LNCaP clone FGC (cell line): ENCODE results near the gene TMEM120B.

Experiments used
- DNase-seq: peaks from one replicate; pipeline ENCODE4 v3.0.0-alpha.2; 2011; ENCODE audit warnings: low read depth
- H3K4me3 ChIP-seq: 2 replicates; pipeline ENCODE4 v1.5.1; 2011; ENCODE audit warnings: mild to moderate bottlenecking, low read depth, low read length, control low read depth
- CTCF ChIP-seq: IDR thresholded peaks from 2 replicates; pipeline ENCODE4 v1.5.1; 2012; ENCODE audit warnings: mild to moderate bottlenecking; ENCODE audit not compliant: control insufficient read depth, insufficient read depth; ENCODE audit errors: extremely low read depth

Gene TMEM120B

GRCh38 chr12:121793440-121793837 is 80.9 kb downstream of the TMEM120B start, which contains the start of gene RHOF:
TSS of gene RHOF (minus strand) at chr12:121793688. CDS start at chr12:121793633, 55 bp downstream.
- no peak for TF ChIP-seq CTCF
- H3K4me3 ChIP-seq = peak within 1 kb of the TSS; percentile 68
- no peak for DNase-seq

- DNase-seq = peak; percentile 70
- peak overlapping the region; percentile 68 for H3K4me3 ChIP-seq
- peak; percentile 99 for TF ChIP-seq CTCF
Observed at GRCh38 chr12:121793838-121794533, 81.4 kb downstream of the TMEM120B start.

GRCh38 chr12:121794534-121795033 is 82.0 kb downstream of the TMEM120B start:
- TF ChIP-seq CTCF = no peak
- DNase-seq = no peak
- peak overlapping the region; percentile 68 for H3K4me3 ChIP-seq

- peak; percentile 93 for TF ChIP-seq CTCF
- DNase-seq = no peak
- peak overlapping the region; percentile 68 for H3K4me3 ChIP-seq
Observed at GRCh38 chr12:121795034-121795968, 82.7 kb downstream of the TMEM120B start.

GRCh38 chr12:121796855-121797751 is 84.6 kb downstream of the TMEM120B start:
- peak; percentile 90 for DNase-seq
- peak; percentile 22; the same call in 1 of the 2 replicates for TF ChIP-seq CTCF
- peak overlapping the region; percentile 59 for H3K4me3 ChIP-seq
